ENCODE data around the gene PDE4D.

GRCh38 chr5:59272809-59273427, 620.6 kb downstream of the PDE4D start:
- TF ChIP-seq CTCF (IDR thresholded peaks at IDR 0.05) (no peak), POLR2A (IDR thresholded peaks at IDR 0.05) (no peak)
